Liver (tissue), 9 donors: Measurements from ENCODE around the gene DHPS. TPM values are rescaled to one million over a fixed set of nuclear protein-coding genes. Genes with fewer than 3 reads are reported as not detected.

ENCODE experiments used
- DNase-seq: peaks from one replicate; pipeline ENCODE4 v3.0.0-alpha.2; 2017; ENCODE audit warnings: low spot score
- H3K27ac ChIP-seq, 2 donors: one replicate each; pipeline ENCODE4 v1.7.0; 2013; ENCODE audit warnings: inconsistent platforms in 2 of 2, low read length in 2 of 2, control low read depth in 1 of 2, low read depth in 1 of 2, mild to moderate bottlenecking in 1 of 2
- H3K27me3 ChIP-seq, 4 donors: one replicate each; pipeline versions ENCODE4 v1.6.1 to v1.7.0; 2013; ENCODE audit warnings: low read length in 3 of 4, inconsistent platforms in 1 of 4, mild to moderate bottlenecking in 1 of 4, moderate library complexity in 1 of 4; ENCODE audit not compliant: control insufficient read depth in 4 of 4, insufficient read depth in 4 of 4
- H3K36me3 ChIP-seq, 4 donors: one replicate each; pipeline versions ENCODE4 v1.6.1 to v1.7.0; 2013; ENCODE audit warnings: low read length in 3 of 4, mild to moderate bottlenecking in 3 of 4, low read depth in 1 of 4, moderate library complexity in 1 of 4; ENCODE audit not compliant: control insufficient read depth in 4 of 4, insufficient read depth in 3 of 4
- H3K4me1 ChIP-seq, 4 donors: one replicate each; pipeline versions ENCODE4 v1.6.1 to v1.7.0; 2013; ENCODE audit warnings: low read length in 3 of 4, mild to moderate bottlenecking in 3 of 4, moderate library complexity in 1 of 4; ENCODE audit not compliant: control insufficient read depth in 4 of 4, insufficient read depth in 4 of 4
- H3K4me3 ChIP-seq, 3 donors: one replicate each; pipeline versions ENCODE4 v1.6.1 to v1.7.0; 2013; ENCODE audit warnings: low read length in 3 of 3, control low read depth in 1 of 3, low read depth in 1 of 3, mild to moderate bottlenecking in 1 of 3
- H3K9ac ChIP-seq, 2 donors: one replicate each; pipeline ENCODE4 v1.7.0; 2013; ENCODE audit warnings: low read length in 2 of 2, mild to moderate bottlenecking in 2 of 2, moderate library complexity in 2 of 2, control low read depth in 1 of 2, low read depth in 1 of 2
- H3K9me3 ChIP-seq, 4 donors: one replicate each; pipeline versions ENCODE4 v1.6.1 to v1.7.0; 2013; ENCODE audit warnings: low read length in 3 of 4; ENCODE audit not compliant: control insufficient read depth in 4 of 4
- EGR1 ChIP-seq, 2 donors: IDR thresholded peaks; 2 replicates each; pipeline ENCODE4 v1.6.1; 2016 to 2018; ENCODE audit warnings: antibody characterized with exemption in 2 of 2, low read depth in 2 of 2
- FOXA1 ChIP-seq: IDR thresholded peaks from 2 replicates; pipeline ENCODE4 v1.6.1; 2016; ENCODE audit warnings: antibody characterized with exemption
- FOXA2 ChIP-seq: IDR thresholded peaks from 2 replicates; pipeline ENCODE4 v1.6.1; 2016; ENCODE audit warnings: antibody characterized with exemption
- GABPA ChIP-seq, 2 donors: IDR thresholded peaks in 1 of 2; conservative IDR thresholded peaks in 1 of 2; 2 replicates each; pipeline ENCODE4 v1.6.1; 2016; ENCODE audit warnings: antibody characterized with exemption in 2 of 2, mild to moderate bottlenecking in 1 of 2, moderate library complexity in 1 of 2
- HNF4A ChIP-seq, 2 donors: conservative IDR thresholded peaks; 2 replicates each; pipeline ENCODE4 v1.6.1; 2016; ENCODE audit warnings: antibody characterized with exemption in 2 of 2, mild to moderate bottlenecking in 2 of 2
- HNF4G ChIP-seq: IDR thresholded peaks from 2 replicates; pipeline ENCODE4 v1.6.1; 2016; ENCODE audit warnings: antibody characterized with exemption
- JUND ChIP-seq, 2 donors: IDR thresholded peaks; 2 replicates each; pipeline ENCODE4 v1.6.1; 2016; ENCODE audit warnings: antibody characterized with exemption in 2 of 2
- MAX ChIP-seq: IDR thresholded peaks from 2 replicates; pipeline ENCODE4 v1.6.1; 2016; ENCODE audit warnings: antibody characterized with exemption
- NR2F2 ChIP-seq: IDR thresholded peaks from 2 replicates; pipeline ENCODE4 v1.6.1; 2016; ENCODE audit warnings: antibody characterized with exemption
- RAD21 ChIP-seq, 2 donors: IDR thresholded peaks; 2 replicates each; pipeline ENCODE4 v1.6.1; 2016; ENCODE audit warnings: antibody characterized with exemption in 2 of 2, mild to moderate bottlenecking in 2 of 2
- REST ChIP-seq: IDR thresholded peaks from 2 replicates; pipeline ENCODE4 v1.6.1; 2016; ENCODE audit warnings: antibody characterized with exemption, mild to moderate bottlenecking
- RXRA ChIP-seq, 2 donors: IDR thresholded peaks; 2 replicates each; pipeline ENCODE4 v1.6.1; 2017 to 2018; ENCODE audit warnings: antibody characterized with exemption in 2 of 2, mild to moderate bottlenecking in 1 of 2
- SP1 ChIP-seq: IDR thresholded peaks from 2 replicates; pipeline ENCODE4 v1.6.1; 2018; ENCODE audit warnings: antibody characterized with exemption, mild to moderate bottlenecking
- TAF1 ChIP-seq: conservative IDR thresholded peaks from 2 replicates; pipeline ENCODE4 v1.6.1; 2016; ENCODE audit warnings: antibody characterized with exemption, mild to moderate bottlenecking
- YY1 ChIP-seq: IDR thresholded peaks from 2 replicates; pipeline ENCODE4 v1.6.1; 2016; ENCODE audit warnings: antibody characterized with exemption, mild to moderate bottlenecking
- WGBS: extraction: QIAGEN DNeasy Blood & Tissue Kit; methylation state at CpG from one replicate; pipeline ENCODE4 v1.1.7; 2013; 5-methylcytosine and 5-hydroxymethylcytosine counted together
- polyA plus RNA-seq, 2 donors: library from polyadenylated mRNA; stranded (reverse) in 1 of 2; unstranded in 1 of 2; fragments of 200-250 nt in 1 of 2; fragments of >200 nt in 1 of 2; fragmentation: Nextera tagmentation in 1 of 2; extraction: Ambion mirVana in 1 of 2; gene quantifications; one replicate each; pipeline versions ENCODE4 v1.2.1 to v1.2.3, GENCODE V29; 2013 to 2015
- total RNA-seq, 2 donors: library from RNA; depleted of rRNA; stranded (reverse); fragments of >200 nt; gene quantifications; one replicate each; pipeline ENCODE4 v1.2.3, GENCODE V29; 2014
- TF ChIP-seq, protein P1 (sequence below): IDR thresholded peaks from 2 replicates; pipeline ENCODE4 v1.6.1; 2016; ENCODE audit warnings: antibody characterized with exemption
- TF ChIP-seq, protein P2 (sequence below): IDR thresholded peaks from 2 replicates; pipeline ENCODE4 v1.6.1; 2016; ENCODE audit warnings: antibody characterized with exemption
- TF ChIP-seq, protein P3 (sequence below): fragments of 150-350 bp; IDR thresholded peaks from 2 replicates; pipeline ENCODE4 v1.5.1; 2017; ENCODE audit warnings: improper control_type of control experiment, low read depth, low read length; ENCODE audit not compliant: missing input control
- donor health status: healthy.
- donor health status: healthy.
- donor health status: healthy.
- donor health status: healthy.
- donor health status: healthy.

The DHPS gene
- total and polyA plus RNA-seq, 4 donors: 29.1 to 53.9 (median 42.6) TPM

- WGBS: 91% methylated on average over 15 of the region's 15 CpGs
- H3K27me3 ChIP-seq: no peaks in the 10 kb centered on the region
- no peak overlapping the region for H3K27ac ChIP-seq
- no peak overlapping the region for H3K9ac ChIP-seq
- H3K4me3 ChIP-seq: no peak overlapping the region
- no peak for TF ChIP-seq TAF1
- no peak for TF ChIP-seq MAX
- no peak for TF ChIP-seq HNF4G
- no peak for TF ChIP-seq HNF4A (conservative IDR thresholded peaks at IDR 0.05)
- no peak for TF ChIP-seq JUND (IDR thresholded peaks at IDR 0.05)
- no peak for DNase-seq
- peaks cover 16 to 46% (median 28%) of the 10 kb centered on the region in 4 donors for H3K36me3 ChIP-seq
- H3K9me3 ChIP-seq: no peaks in the 10 kb centered on the region
- peaks cover 2 to 25% (median 18%) of the 10 kb centered on the region in 4 donors for H3K4me1 ChIP-seq
Measured at GRCh38 chr19:12675940-12676339, 5.7 kb downstream of the DHPS start.

GRCh38 chr19:12675399-12675798 is 6.3 kb downstream of the DHPS start:
- Histone ChIP-seq H3K4me1 (peaks cover 4 to 28% (median 20%) of the 10 kb centered on the region in 4 donors), H3K4me3 (no peak overlapping the region), H3K36me3 (peaks cover 16 to 46% (median 28%) of the 10 kb centered on the region in 4 donors), H3K27me3 (no peaks in the 10 kb centered on the region), H3K9me3 (no peaks in the 10 kb centered on the region), H3K27ac (no peak overlapping the region), H3K9ac (no peak overlapping the region)
- 95% methylated on average over 10 of the region's 10 CpGs for WGBS
- TF ChIP-seq EGR1 (IDR thresholded peaks at IDR 0.05; ENCODE audit: low read depth in 2 of 2): no peak
- TF ChIP-seq NR2F2: no peak
- TF ChIP-seq RXRA (IDR thresholded peaks at IDR 0.05): no peak
- TF ChIP-seq, protein P1, sequence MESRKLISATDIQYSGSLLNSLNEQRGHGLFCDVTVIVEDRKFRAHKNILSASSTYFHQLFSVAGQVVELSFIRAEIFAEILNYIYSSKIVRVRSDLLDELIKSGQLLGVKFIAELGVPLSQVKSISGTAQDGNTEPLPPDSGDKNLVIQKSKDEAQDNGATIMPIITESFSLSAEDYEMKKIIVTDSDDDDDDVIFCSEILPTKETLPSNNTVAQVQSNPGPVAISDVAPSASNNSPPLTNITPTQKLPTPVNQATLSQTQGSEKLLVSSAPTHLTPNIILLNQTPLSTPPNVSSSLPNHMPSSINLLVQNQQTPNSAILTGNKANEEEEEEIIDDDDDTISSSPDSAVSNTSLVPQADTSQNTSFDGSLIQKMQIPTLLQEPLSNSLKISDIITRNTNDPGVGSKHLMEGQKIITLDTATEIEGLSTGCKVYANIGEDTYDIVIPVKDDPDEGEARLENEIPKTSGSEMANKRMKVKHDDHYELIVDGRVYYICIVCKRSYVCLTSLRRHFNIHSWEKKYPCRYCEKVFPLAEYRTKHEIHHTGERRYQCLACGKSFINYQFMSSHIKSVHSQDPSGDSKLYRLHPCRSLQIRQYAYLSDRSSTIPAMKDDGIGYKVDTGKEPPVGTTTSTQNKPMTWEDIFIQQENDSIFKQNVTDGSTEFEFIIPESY: no peak
- no peak for TF ChIP-seq TAF1
- TF ChIP-seq YY1: no peak
- no peak for TF ChIP-seq SP1
- TF ChIP-seq FOXA2: no peak
- TF ChIP-seq, protein P2, sequence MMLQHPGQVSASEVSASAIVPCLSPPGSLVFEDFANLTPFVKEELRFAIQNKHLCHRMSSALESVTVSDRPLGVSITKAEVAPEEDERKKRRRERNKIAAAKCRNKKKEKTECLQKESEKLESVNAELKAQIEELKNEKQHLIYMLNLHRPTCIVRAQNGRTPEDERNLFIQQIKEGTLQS: no peak
- no peak for TF ChIP-seq RAD21 (IDR thresholded peaks at IDR 0.05)
- no peak for TF ChIP-seq HNF4G
- no peak for TF ChIP-seq MAX
- TF ChIP-seq, protein P3, sequence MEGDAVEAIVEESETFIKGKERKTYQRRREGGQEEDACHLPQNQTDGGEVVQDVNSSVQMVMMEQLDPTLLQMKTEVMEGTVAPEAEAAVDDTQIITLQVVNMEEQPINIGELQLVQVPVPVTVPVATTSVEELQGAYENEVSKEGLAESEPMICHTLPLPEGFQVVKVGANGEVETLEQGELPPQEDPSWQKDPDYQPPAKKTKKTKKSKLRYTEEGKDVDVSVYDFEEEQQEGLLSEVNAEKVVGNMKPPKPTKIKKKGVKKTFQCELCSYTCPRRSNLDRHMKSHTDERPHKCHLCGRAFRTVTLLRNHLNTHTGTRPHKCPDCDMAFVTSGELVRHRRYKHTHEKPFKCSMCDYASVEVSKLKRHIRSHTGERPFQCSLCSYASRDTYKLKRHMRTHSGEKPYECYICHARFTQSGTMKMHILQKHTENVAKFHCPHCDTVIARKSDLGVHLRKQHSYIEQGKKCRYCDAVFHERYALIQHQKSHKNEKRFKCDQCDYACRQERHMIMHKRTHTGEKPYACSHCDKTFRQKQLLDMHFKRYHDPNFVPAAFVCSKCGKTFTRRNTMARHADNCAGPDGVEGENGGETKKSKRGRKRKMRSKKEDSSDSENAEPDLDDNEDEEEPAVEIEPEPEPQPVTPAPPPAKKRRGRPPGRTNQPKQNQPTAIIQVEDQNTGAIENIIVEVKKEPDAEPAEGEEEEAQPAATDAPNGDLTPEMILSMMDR: no peak
- TF ChIP-seq JUND (IDR thresholded peaks at IDR 0.05): no peak
- DNase-seq: no peak

DNA sequence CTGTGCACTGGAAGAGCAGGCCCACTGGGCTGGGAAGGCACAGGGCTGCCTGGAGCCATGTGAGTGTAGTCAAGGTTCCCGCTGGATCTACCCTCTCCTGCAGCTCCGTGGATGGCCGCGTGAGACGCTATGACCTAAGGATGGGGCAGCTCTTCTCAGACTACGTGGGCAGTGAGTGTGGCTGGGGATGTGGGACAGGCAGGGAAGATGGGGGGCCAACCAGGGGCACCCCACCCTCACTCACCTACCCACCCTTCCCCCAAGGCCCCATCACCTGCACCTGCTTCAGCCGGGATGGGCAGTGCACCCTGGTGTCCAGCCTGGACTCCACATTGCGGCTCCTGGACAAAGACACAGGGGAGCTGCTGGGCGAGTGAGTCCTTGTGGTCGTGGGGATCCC is 8.9 kb downstream of the DHPS start:
- peaks cover 8 to 34% (median 17%) of the 10 kb centered on the region in 4 donors for H3K36me3 ChIP-seq
- DNase-seq: no peak
- no peak overlapping the region for H3K4me3 ChIP-seq
- no peaks in the 10 kb centered on the region for H3K27me3 ChIP-seq
- 93% methylated on average over 10 of the region's 10 CpGs for WGBS
- H3K9me3 ChIP-seq: no peaks in the 10 kb centered on the region
- no peak overlapping the region for H3K27ac ChIP-seq
- H3K9ac ChIP-seq: no peak overlapping the region
- peaks cover 13 to 24% (median 22%) of the 10 kb centered on the region in 4 donors for H3K4me1 ChIP-seq
- TF ChIP-seq GABPA (IDR thresholded peaks at IDR 0.05 in 1 of 2, conservative IDR thresholded peaks at IDR 0.05 in 1 of 2) (no peak), REST (no peak), RAD21 (IDR thresholded peaks at IDR 0.05) (no peak), FOXA2 (no peak), EGR1 (IDR thresholded peaks at IDR 0.05; ENCODE audit: low read depth in 2 of 2) (no peak), RXRA (IDR thresholded peaks at IDR 0.05) (no peak), MAX (no peak), HNF4G (no peak), NR2F2 (no peak), HNF4A (conservative IDR thresholded peaks at IDR 0.05) (no peak), FOXA1 (no peak), JUND (IDR thresholded peaks at IDR 0.05) (no peak)
- TF ChIP-seq, protein P2: no peak
